ENCODE results near the gene DDN. TPM values are rescaled to one million over a fixed set of nuclear protein-coding genes. Genes with fewer than 3 reads are reported as not detected.

The DDN gene
- total RNA-seq, 1 donor from 2014 or later, result not detected

GRCh38 chr12:48946205-48946604 lies 53.0 kb downstream of the DDN start:
- no peaks in the 10 kb centered on the region for H3K4me1 ChIP-seq
- no peak overlapping the region for H3K4me3 ChIP-seq
- H3K9me3 ChIP-seq, result no peaks in the 10 kb centered on the region
- TF ChIP-seq CTCF (IDR thresholded peaks at IDR 0.05), result no peak
- H3K27me3 ChIP-seq, result no peaks in the 10 kb centered on the region
- peaks cover 1 to 2% of the 10 kb centered on the region in 2 donors for H3K36me3 ChIP-seq
- H3K27ac ChIP-seq, result no peak overlapping the region
- no peak for DNase-seq (ENCODE audit: low spot score in 2 of 2)
- intact Hi-C loops (cut with DNase I), result no loop called here

Other genes starting within 250 kb of the DDN start
- gene ADCY6, start 210.3 kb downstream of the DDN start, total RNA-seq, result 65.0 TPM
- gene CACNB3, start 180.9 kb downstream of the DDN start, total RNA-seq, result 54.5 TPM
- gene DDX23, start 147.2 kb downstream of the DDN start, total RNA-seq, result 39.4 TPM
- gene RND1, start 133.5 kb downstream of the DDN start, total RNA-seq, result 0.85 TPM
- gene FKBP11, start 73.9 kb downstream of the DDN start, total RNA-seq, result 38.8 TPM
- gene ARF3, start 41.9 kb downstream of the DDN start, total RNA-seq, result 68.4 TPM
- gene WNT10B, start 27.6 kb downstream of the DDN start, total RNA-seq, result 0.85 TPM
- not detected for gene WNT1, start 21.1 kb downstream of the DDN start, total RNA-seq
- gene PRKAG1, start 19.4 kb upstream of the DDN start, total RNA-seq, result 32.8 TPM
- 106 TPM for gene KMT2D, start 61.4 kb upstream of the DDN start, total RNA-seq
- gene RHEBL1, start 70.6 kb upstream of the DDN start, total RNA-seq, result not detected
- gene DHH, start 95.4 kb upstream of the DDN start, total RNA-seq, result 31.5 TPM
- gene LMBR1L, start 111.5 kb upstream of the DDN start, total RNA-seq, result 74.2 TPM
- gene TUBA1B, start 132.0 kb upstream of the DDN start, total RNA-seq, result 1,333 TPM
- 214 TPM for gene TUBA1A, start 189.7 kb upstream of the DDN start, total RNA-seq

All from ascending aorta (tissue), 2 donors.